HG03025 (cell line): ENCODE measurements around the gene RIOX2.
"Not testable (repeated sequence)": the region's sequence is repeated elsewhere in the genome, so short reads cannot be mapped to it uniquely, and the experiment has no call there.

Source experiments
- ATAC-seq: cut with Tn5 transposase; IDR thresholded peaks from one replicate; pipeline ENCODE4 v1.9.1; 2021; ENCODE audit warnings: mild to moderate bottlenecking, moderate library complexity; ENCODE audit not compliant: unreplicated experiment, low FRiP score

RIOX2 gene

DNA sequence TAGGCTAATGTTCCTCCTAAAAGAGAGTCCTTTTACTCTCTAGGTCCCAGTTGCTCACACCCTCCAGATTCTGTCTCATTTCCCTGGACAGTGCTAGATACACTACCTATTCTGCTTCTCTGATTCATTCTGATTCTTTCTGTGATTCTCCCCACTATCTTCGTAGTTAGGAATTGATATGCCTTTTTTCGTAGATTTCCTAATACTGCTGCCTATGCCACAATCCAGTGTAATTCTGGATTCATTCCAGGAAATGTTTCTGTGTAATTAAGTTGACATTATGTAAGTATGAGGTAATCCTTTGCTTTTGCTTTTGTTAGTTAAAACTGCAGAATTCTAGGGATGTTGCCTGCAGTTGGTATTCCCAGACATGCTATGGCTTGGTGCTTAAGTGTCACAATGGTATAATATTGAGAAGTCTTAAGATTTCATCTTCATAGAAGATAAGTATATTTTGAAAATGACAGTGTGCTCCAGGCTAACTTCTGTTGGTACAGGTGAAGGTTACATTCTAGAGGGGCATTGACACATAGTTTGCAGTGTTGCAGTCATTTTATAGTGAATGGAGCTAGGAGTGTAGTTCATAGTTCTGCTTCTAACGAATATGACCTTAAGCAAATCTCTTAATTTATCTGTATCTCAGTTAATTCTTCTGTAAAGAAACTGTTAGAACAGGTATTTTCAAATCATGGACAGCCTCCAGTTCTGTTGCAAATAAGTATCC, 54.3 kb downstream of the RIOX2 start:
- no peak for ATAC-seq

DNA sequence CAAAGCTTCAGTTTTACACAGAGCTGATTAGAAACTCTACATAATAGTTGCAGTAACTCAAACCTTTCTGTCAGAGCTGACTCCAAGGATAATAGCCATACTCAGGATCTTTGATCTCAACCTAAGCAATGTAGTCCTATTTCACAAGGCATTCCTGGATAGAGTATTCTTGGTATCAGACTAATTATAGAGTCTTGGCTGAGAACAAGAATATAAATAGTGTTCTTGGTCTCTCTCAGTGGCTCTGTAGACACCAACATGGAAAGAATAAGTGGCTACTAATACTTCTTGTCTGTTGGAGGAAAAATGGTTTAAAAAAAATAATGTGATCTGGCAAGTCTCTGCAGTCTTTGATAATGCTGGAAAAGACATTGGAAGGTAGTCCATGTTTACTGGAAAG, 55.7 kb downstream of the RIOX2 start:
- ATAC-seq = no peak

DNA sequence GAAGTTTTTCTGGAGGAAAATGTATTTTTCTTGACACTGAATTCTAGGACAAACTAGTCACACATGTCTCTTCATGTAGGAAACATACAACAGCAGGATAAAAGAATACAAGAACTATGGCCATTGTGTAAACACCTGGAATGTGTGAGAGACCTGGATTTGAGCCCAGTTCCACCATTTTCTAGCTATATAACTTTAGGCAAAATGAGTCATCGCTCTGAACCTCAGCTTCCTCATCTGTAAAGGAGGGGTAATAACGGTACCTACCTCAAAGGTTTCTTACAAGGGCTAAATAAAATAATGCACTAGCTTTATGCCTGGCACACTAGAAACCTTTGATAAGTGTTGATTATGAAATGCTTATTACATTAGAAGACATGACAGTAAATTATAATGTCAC, 57.8 kb downstream of the RIOX2 start:
- ATAC-seq = no peak

DNA sequence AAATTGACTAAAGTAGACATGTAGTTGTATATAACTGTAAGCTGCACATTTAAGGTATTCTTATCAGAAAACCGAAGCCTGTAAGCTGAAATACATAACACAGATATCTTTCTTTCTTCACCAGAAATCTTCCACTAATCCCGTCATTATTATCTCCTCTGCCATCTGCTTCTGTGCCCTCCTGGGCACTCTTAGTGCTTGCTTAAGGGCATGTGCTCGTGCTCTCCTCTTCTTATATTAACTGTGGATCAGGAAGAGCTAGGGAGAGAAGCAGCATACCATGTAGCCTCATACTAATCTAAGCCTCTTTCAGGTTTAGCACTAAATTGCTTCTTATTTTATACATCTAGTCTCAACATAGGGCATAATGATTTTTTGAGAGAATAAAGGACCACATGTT, 60.8 kb downstream of the RIOX2 start:
- ATAC-seq = no peak

DNA sequence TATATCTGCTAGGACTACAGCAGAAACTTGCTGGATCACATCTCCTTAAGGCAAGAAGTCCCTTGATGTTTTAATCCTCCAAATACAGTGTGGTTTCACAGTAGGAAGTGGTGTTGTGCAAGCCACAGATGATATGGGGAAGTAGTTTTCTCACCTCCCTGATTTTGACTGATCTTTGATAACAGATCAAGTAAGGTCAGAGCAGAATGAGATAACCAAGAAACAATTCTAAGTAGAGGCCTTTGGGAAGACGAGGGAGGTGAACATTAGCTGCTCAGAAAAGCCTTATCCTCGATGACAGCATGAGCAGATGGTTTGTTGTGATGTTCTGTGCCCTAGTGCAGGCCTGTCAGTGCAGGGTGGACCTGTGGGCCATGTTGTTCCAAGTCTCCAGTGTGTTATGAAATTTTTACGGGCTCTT, 61.3 kb downstream of the RIOX2 start:
- ATAC-seq = no peak

DNA sequence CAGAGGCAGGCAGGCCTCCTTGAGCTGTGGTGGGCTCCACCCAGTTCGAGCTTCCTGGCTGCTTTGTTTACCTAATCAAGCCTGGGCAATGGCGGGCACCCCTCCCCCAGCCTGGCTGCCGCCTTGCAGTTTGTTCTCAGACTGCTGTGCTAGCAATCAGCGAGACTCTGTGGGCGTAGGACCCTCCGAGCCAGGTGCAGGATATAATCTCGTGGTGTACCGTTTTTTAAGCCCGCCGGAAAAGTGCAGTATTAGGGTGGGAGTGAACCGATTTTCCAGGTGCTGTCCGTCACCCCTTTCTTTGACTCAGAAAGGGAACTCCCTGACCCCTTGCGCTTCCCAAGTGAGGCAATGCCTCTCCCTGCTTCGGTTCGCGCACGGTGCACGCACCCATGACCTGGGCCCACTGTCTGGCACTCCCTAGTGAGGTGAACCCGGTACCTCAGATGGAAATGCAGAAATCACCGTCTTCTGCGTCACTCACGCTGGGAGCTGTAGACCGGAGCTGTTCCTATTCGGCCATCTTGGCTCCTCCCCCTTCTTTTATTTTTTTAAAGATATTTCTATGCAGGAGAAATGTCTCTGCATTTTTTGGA, 61.9 kb downstream of the RIOX2 start:
- ATAC-seq = not testable (repeated sequence)

DNA sequence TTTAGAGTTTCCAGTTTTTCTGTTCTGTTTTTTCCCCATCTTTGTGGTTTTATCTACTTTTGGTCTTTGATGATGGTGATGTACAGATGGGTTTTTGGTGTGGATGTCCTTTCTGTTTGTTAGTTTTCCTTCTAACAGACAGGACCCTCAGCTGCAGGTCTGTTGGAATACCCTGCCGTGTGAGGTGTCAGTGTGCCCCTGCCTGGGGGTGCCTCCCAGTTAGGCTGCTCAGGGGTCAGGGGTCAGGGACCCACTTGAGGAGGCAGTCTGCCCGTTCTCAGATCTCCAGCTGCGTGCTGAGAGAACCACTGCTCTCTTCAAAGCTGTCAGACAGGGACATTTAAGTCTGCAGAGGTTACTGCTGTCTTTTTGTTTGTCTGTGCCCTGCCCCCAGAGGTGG, 62.4 kb downstream of the RIOX2 start:
- ATAC-seq = not testable (repeated sequence)

DNA sequence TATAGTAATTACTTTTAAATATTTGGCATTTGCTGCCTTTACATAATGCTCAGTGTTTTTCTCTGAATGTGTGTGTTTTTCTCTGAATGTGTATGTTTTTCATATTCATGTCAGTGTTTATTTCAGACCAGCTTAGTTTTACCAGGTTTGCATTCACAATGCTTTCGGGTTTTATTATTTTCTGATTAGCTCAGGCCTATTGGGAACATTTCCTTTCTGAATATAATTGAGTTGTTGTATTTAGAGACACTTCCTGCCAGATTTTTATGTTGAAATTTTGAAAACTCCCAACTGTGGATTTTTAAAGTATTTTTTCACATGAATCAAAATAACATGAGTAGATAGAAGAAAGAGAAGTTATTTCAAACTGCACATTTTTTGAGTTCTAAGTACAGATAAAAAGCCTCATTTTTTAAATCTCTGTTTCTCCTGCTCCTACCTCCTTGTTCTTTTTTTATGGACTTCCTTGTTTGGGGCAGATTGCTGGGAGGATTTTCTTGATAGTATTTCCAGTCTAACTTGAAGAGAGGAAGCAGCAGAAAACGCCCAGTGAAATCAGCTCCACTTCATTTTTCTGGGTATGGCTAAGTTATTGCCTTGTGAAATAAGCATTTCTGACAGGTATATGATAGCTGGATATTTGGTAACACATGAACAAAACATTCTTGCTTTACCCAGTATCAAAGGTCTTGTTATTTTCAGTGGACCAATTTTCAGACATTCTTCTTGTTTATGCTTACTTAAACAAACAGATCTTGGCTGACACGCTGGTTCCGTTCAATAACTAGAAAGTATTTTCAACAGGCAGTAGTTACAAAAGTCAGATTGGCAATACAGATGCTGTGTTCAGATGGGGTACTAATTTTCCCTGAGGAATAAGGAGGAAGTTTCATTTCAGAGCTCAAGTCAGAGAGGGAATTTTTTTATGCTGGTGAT, 70.7 kb downstream of the RIOX2 start:
- ATAC-seq = no peak

DNA sequence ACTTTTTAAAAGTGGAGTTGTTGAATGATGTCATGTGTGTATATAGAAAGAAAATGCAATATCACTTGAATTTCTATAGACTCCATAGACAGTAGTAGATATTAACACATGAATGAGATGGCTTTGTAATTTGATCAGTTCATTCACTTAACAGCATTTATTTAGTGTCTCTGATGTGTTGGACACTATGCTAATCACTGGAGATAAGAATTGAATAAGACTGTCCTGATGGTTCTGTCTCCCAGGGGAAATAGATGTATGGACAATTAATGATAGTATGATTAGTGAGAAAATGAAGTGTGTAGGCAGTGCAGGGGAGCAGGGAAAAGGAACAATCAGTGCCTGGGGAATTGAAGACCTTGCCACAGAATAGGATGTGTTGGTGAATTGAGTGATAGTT, 72.9 kb downstream of the RIOX2 start:
- ATAC-seq = no peak

DNA sequence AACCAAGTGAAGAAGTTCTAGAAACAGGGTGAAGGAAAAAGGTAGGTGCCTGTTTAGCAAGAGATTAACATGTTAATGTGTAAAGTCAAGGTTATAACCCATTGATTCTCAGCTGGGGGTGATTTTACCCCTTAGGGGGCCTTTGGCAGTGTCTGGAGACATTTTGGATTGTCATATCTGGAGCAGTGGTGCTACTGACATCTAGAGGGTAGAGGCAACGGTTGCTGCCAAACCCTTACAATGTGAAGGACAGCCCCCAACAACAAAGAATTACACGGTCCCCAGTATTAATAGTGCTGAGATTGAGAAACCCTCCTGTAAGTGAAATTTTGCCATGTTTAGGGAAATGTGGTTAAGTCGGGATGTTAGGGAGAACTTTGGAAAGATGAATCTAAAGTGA, 75.7 kb downstream of the RIOX2 start:
- ATAC-seq = no peak

DNA sequence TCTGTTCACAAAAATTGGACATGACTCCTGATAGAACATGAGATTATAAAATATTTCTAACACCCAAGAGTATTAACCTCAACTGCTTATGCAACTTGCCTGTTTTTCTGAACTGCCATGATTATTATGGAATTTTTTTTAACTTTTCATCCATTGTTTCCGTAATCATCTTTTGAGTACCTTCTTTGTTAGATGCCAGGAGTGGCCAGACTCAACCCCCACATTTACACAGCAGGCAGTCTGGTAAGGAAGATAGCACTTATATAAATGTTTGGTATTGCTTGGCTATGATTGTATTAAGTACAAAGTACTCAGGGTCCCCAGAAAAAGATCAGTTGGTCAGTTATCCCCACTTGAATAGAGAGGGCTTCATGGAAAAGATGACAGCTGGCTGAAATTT, 76.1 kb downstream of the RIOX2 start:
- ATAC-seq = no peak

DNA sequence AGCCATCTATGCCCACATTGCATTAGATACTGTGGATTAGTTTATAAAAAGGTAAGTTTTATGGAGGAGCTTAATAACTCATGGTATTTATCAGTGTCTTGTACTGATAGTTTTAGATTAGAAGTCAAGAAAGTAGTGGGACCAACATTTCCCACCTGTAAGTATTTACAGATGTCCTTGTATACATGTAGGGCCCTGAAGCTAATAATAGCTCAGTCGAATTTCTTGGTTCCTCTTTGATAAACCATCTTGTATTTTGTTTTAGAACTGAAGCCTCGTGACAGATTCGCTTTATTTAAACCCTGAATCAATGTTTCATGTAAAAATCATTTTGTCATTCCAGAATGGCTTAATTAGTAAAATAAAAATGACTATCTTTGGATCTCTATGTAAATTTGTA, 77.0 kb downstream of the RIOX2 start:
- ATAC-seq = peak; percentile 86

DNA sequence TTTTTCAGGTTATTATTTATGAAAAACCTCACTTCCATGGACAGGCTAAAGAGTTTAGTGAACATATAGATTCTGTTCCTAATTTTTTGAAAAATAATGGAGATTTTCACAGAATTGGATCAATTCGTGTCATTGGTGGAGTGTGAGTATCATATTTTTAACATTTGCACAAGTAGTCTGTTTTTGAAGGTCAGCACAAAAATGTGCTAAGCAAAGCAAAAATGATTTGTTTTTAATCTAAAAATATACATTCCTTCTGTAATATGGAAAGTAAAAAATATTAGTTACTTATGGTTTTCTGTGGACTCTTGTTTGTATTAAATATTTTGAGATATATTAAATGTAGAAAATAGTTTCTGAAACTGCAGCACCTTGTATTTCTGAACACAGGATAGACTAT, 79.4 kb downstream of the RIOX2 start:
- no peak for ATAC-seq
